Ishikawa (cell line): ENCODE measurements around the gene CUBN.

ENCODE experiments used
- CEBPB ChIP-seq: IDR thresholded peaks from 2 replicates; pipeline ENCODE4 v1.6.1; 2012
- CREB1 ChIP-seq: IDR thresholded peaks from 2 replicates; pipeline ENCODE4 v1.6.1; 2012; ENCODE audit warnings: low read depth
- EGR1 ChIP-seq: IDR thresholded peaks from 2 replicates; pipeline ENCODE4 v1.6.1; 2012
- EP300 ChIP-seq: IDR thresholded peaks from 2 replicates; pipeline ENCODE4 v1.6.1; 2012; ENCODE audit warnings: borderline replicate concordance
- FOXM1 ChIP-seq: IDR thresholded peaks from 2 replicates; pipeline ENCODE4 v1.6.1; 2012; ENCODE audit warnings: low read depth, borderline replicate concordance
- NFIC ChIP-seq: IDR thresholded peaks from 2 replicates; pipeline ENCODE4 v1.6.1; 2012
- RAD21 ChIP-seq: IDR thresholded peaks from 2 replicates; pipeline ENCODE4 v1.6.1; 2012; ENCODE audit warnings: low read depth
- REST ChIP-seq: IDR thresholded peaks from 2 replicates; pipeline ENCODE4 v1.6.1; 2012; ENCODE audit warnings: low read depth, mild to moderate bottlenecking
- TAF1 ChIP-seq: IDR thresholded peaks from 2 replicates; pipeline ENCODE4 v1.6.1; 2012; ENCODE audit warnings: low read depth, mild to moderate bottlenecking
- TCF12 ChIP-seq: IDR thresholded peaks from 2 replicates; pipeline ENCODE4 v1.6.1; 2012; ENCODE audit warnings: low read depth
- TEAD4 ChIP-seq: IDR thresholded peaks from 2 replicates; pipeline ENCODE4 v1.6.1; 2012
- YY1 ChIP-seq: IDR thresholded peaks from 2 replicates; pipeline ENCODE4 v1.6.1; 2012; ENCODE audit warnings: low read depth
- ZBTB7A ChIP-seq: IDR thresholded peaks from 2 replicates; pipeline ENCODE4 v1.6.1; 2012; ENCODE audit warnings: low read depth
- TF ChIP-seq, protein P1 (sequence below): IDR thresholded peaks from 2 replicates; pipeline ENCODE4 v1.6.1; 2012
- TF ChIP-seq, protein P2 (sequence below): IDR thresholded peaks from 2 replicates; pipeline ENCODE4 v1.6.1; 2012

The CUBN gene

DNA sequence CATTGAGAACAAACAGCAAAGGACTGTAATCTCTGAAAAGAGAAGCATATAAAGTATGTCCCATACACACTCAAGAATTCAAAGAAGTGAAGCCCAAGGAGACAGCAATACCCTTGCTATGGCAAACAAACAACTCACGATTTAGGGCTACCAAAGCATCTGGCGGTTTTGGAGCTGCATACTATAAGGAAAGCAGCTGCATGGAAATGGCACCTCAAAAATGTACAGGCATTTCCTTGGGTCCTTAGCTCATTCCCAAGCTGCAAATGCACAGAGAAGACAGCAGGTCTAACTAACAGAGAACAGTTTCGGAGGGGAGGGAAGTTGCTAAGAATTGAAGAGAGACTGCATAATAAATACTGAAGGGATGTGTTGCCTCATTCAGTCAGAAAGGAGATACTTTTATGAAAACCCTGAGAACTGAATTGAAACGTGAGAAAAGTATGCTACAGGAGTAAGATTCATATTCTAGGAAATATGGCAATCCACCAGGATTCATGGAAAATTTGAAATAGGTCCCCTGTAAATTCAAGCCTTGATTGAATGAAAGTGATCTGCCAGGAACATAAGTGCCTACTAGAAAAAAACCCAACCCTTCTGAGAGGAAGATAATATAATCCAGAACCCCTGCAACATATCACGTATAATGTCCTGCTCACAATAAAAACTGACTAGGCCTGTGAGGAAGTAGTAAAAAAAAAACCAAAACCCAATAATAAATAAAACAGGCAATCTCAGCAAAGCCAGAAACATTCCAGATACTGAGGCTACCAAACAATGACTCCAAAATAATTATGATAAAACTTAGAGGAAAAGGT lies 36.4 kb downstream of the CUBN start:
- TF ChIP-seq, protein P1, sequence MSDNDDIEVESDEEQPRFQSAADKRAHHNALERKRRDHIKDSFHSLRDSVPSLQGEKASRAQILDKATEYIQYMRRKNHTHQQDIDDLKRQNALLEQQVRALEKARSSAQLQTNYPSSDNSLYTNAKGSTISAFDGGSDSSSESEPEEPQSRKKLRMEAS = no peak
- TF ChIP-seq EP300 (no peak), ZBTB7A (no peak), REST (no peak), CEBPB (no peak), TEAD4 (no peak), FOXM1 (no peak), YY1 (no peak), EGR1 (no peak), CREB1 (no peak), RAD21 (no peak), TCF12 (no peak), TAF1 (no peak), NFIC (no peak)
- TF ChIP-seq, protein P2, sequence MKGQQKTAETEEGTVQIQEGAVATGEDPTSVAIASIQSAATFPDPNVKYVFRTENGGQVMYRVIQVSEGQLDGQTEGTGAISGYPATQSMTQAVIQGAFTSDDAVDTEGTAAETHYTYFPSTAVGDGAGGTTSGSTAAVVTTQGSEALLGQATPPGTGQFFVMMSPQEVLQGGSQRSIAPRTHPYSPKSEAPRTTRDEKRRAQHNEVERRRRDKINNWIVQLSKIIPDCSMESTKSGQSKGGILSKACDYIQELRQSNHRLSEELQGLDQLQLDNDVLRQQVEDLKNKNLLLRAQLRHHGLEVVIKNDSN = no peak

DNA sequence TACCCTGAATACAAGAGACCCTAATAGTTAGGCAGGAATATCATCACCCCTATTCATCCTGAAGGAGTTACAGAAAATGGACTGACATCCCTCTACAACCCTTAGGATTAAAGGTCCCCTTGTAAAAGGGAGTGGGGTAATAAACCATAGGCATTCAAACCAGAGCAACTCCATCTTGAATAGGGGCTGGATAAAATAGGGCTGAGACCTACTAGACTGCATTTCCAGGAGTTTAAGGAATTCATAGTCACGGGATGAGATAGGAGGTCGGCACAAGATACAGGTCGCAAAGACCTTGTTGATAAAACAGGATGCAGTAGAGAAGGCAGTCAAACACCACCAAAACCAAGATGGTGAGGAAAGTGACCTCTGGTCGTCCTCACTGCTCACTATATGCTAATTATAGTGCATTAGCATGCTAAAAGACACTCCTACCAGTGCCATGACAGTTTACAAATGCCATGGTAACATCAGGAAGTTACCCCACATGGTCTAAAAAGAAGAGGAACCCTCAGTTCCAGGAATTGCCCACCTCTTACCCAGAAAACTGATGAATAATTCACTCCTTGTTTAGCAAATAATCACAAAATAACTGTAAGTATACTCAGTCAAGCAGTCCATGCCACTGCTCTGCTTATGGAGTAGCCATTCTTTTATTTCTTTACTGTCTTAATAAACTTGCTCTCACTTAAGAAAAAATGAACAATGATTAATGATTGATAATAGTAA lies 37.2 kb downstream of the CUBN start:
- TF ChIP-seq RAD21 (no peak), TEAD4 (no peak), YY1 (no peak), REST (no peak), TAF1 (no peak), NFIC (no peak), FOXM1 (no peak), CEBPB (no peak), CREB1 (no peak), ZBTB7A (no peak), EGR1 (no peak), EP300 (no peak)
- TF ChIP-seq, protein P1 = no peak
- TF ChIP-seq, protein P2 = no peak

GRCh38 chr10:17088118-17088806 lies 41.3 kb downstream of the CUBN start:
- TF ChIP-seq CEBPB (no peak), EGR1 (no peak), ZBTB7A (no peak), TEAD4 (no peak), NFIC (no peak), REST (no peak), YY1 (no peak), EP300 (no peak), TCF12 (no peak), TAF1 (no peak), RAD21 (no peak), FOXM1 (no peak)
- TF ChIP-seq, protein P1 = no peak
- TF ChIP-seq, protein P2 = no peak
